ENCODE data around the gene UMAD1. TPM values are rescaled to one million over a fixed set of nuclear protein-coding genes. Genes with fewer than 3 reads are reported as not detected.

The UMAD1 gene
- total and polyA plus RNA-seq, 2 donors (not counting 3 experiments of a cell fraction or from before 2014, with no cell fraction given): 5.6 to 6.6 TPM

GRCh38 chr7:7699970-7700369 lies 59.4 kb downstream of the UMAD1 start:
- TF ChIP-seq JUN (IDR thresholded peaks at IDR 0.05; ENCODE audit: borderline replicate concordance, insufficient read depth, insufficient read length, low read depth) (no peak), POLR2AphosphoS5 (IDR thresholded peaks at IDR 0.05; ENCODE audit: insufficient read depth, low read depth, low read length) (no peak), CTCF (IDR thresholded peaks at IDR 0.05; ENCODE audit: extremely low read depth in 1 of 2, insufficient read depth in 1 of 2, low read depth in 1 of 2, low read length in 2 of 2) (no peak), GATA2 (IDR thresholded peaks at IDR 0.05; ENCODE audit: insufficient read depth, insufficient read length, low read depth, low read length) (no peak), MYC (IDR thresholded peaks at IDR 0.05; ENCODE audit: low read depth, low read length) (no peak), FOS (IDR thresholded peaks at IDR 0.05; ENCODE audit: borderline replicate concordance, insufficient read depth, low read length) (no peak), EZH2 (IDR thresholded peaks at IDR 0.05; ENCODE audit: borderline replicate concordance, low read depth, low read length, severe bottlenecking) (no peak), POLR2A (IDR thresholded peaks at IDR 0.05; ENCODE audit: low read depth, low read length) (no peak)
- TF ChIP-seq, protein P1, sequence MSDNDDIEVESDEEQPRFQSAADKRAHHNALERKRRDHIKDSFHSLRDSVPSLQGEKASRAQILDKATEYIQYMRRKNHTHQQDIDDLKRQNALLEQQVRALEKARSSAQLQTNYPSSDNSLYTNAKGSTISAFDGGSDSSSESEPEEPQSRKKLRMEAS (IDR thresholded peaks at IDR 0.05; ENCODE audit: insufficient read depth, insufficient read length): no peak
- dilution Hi-C loops (cut with MboI; ENCODE audit: extremely low pct_ligation_motif_present, low sequenced_read_pairs) (no loop called here), intact Hi-C loops (cut with micrococcal nuclease) (loop anchor here (5.0 kb wide), 1 partner anchor 272 kb away; no protein-coding TSS in a partner anchor)
- Histone ChIP-seq H3K36me3 (ENCODE audit: control insufficient read depth in 2 of 2, extremely low read depth in 1 of 2, insufficient read depth in 2 of 2, low read length in 2 of 2) (no peaks in the 10 kb centered on the region), H3K79me2 (ENCODE audit: control insufficient read depth, insufficient read depth, low read length) (no peaks in the 10 kb centered on the region), H2AFZ (ENCODE audit: low read depth, low read length) (no peak overlapping the region), H3K9me1 (replicated peaks; ENCODE audit: control insufficient read depth, extremely low read depth, insufficient read depth, low read length) (no peaks in the 10 kb centered on the region), H4K20me1 (replicated peaks; ENCODE audit: control insufficient read depth, extremely low read depth, insufficient read depth, low read length) (no peaks in the 10 kb centered on the region), H3K27me3 (ENCODE audit: control insufficient read depth in 2 of 2, insufficient read depth in 2 of 2, low read length in 2 of 2) (no peaks in the 10 kb centered on the region), H3K4me1 (ENCODE audit: control insufficient read depth, extremely low read depth, insufficient read depth, low read length) (no peaks in the 10 kb centered on the region), H3K4me2 (ENCODE audit: insufficient read depth, low read length) (no peak overlapping the region), H3K4me3 (replicated peaks in 1 of 3; ENCODE audit: insufficient read depth in 1 of 3, low read depth in 1 of 3, low read length in 3 of 3) (no peak overlapping the region), H3K27ac (ENCODE audit: insufficient read depth, low read depth, low read length) (no peak overlapping the region), H3K9me3 (replicated peaks; ENCODE audit: control insufficient read depth, insufficient read depth, low read length) (no peaks in the 10 kb centered on the region), H3K9ac (replicated peaks; ENCODE audit: extremely low read depth, insufficient read depth, low read length) (no peak overlapping the region)
- FAIRE-seq (no peak), DNase-seq (ENCODE audit: low read depth, low spot score) (no peak)
- no TSS peak for BruUV-seq (replicated peaks)
- CTCF ChIA-PET: interaction anchor here (1.0 to 11.7 kb wide), 2 partner anchors 14 to 19 kb away, joined by 3 to 121 read pairs; no protein-coding TSS in a partner anchor
- POLR2A ChIA-PET: no interaction called here
